Activated naive CD4-positive, alpha-beta T cell treated with anti-CD3 and anti-CD28 coated beads, Interleukin-2, amount 50 U/mL, for 72 hours (primary cell): ENCODE data around the gene KCNK6. TPM values are rescaled to one million over a fixed set of nuclear protein-coding genes. Genes with fewer than 3 reads are reported as not detected.

Experiments used
- ATAC-seq, 2 donors: fragments of 150-1000 bp; cut with Tn5 transposase; 2 replicates each; pipeline ENCODE4 v1.10.0; 2021; ENCODE audit warnings: mild to moderate bottlenecking in 2 of 2, moderate library complexity in 2 of 2
- DNase-seq, 2 donors: peaks; one replicate each; pipeline ENCODE4 v3.0.0; 2021 to 2022; ENCODE audit warnings: low spot score in 2 of 2
- H3K27ac Mint-ChIP-seq, 2 donors: one replicate each; pipeline ENCODE4 v1.8.0; 2022; ENCODE audit warnings: mild to moderate bottlenecking in 2 of 2, mixed read lengths in 2 of 2
- H3K36me3 Mint-ChIP-seq, 2 donors: one replicate each; pipeline ENCODE4 v1.8.0; 2022; ENCODE audit warnings: mixed read lengths in 2 of 2
- H3K9me3 Mint-ChIP-seq, 2 donors: one replicate each; pipeline ENCODE4 v1.8.0; 2022; ENCODE audit warnings: mixed read lengths in 2 of 2
- total RNA-seq, 2 donors: library from RNA; stranded (reverse); gene quantifications; one replicate each; pipeline ENCODE4 v1.2.3, GENCODE V29; 2022

KCNK6 gene
- total RNA-seq, 2 donors from 2014 or later = 10.7 to 12.1 TPM

DNA sequence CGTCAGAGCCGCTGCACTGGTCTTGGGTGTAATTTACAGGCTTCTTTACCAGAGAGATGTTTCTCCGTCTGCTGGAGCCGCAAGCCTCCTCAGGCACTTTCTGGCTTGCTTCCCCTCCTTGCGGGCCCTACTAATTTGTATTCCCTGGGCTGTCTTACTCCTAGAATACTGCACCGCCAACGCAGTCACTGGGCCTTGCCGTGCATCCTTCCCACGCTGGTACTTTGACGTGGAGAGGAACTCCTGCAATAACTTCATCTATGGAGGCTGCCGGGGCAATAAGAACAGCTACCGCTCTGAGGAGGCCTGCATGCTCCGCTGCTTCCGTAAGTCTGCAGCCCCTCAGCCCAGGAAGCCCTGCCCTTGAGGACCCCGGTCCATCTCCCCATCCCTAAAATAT is 29.7 kb upstream of the KCNK6 start:
- ATAC-seq = no peak
- Mint-ChIP-seq H3K9me3 (no peaks in the 10 kb centered on the region), H3K27ac (no peak overlapping the region), H3K36me3 (peaks cover 0 to 6% of the 10 kb centered on the region in 2 donors)
- no peak for DNase-seq

DNA sequence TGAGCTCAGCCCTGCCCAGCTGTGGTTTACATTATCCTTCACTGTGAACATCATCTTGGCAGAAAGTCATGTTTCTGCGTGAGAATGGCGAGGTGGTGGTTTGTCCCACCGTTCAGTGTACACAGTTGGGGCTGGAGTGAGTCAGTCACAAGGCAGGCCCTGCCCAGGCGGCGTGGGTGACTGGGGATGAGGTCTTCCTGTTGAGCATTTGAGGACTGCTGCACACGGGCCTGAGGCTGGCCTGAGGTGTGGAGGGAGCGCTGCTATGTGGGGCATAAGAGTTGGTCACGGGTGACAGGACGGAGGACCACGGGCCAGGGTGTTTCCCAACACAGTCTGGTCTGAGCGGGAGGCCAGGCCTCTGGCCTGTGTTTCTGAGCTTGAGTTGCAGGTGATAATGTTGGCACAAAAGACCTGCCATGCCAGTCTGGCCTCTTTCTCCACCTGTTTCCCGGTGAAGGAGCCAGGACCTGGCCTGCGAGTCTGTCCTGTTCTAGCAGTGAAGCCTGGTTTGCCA is 29.0 kb upstream of the KCNK6 start:
- DNase-seq = no peak
- Mint-ChIP-seq H3K9me3 (no peaks in the 10 kb centered on the region), H3K36me3 (peaks cover 0 to 6% of the 10 kb centered on the region in 2 donors), H3K27ac (peak overlapping the region in 1 of 2 donors; percentile 46)
- ATAC-seq = no peak

DNA sequence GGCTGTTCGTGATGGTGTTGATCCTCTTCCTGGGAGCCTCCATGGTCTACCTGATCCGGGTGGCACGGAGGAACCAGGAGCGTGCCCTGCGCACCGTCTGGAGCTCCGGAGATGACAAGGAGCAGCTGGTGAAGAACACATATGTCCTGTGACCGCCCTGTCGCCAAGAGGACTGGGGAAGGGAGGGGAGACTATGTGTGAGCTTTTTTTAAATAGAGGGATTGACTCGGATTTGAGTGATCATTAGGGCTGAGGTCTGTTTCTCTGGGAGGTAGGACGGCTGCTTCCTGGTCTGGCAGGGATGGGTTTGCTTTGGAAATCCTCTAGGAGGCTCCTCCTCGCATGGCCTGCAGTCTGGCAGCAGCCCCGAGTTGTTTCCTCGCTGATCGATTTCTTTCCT is 27.8 kb upstream of the KCNK6 start:
- peaks cover 0 to 6% of the 10 kb centered on the region in 2 donors for H3K36me3 Mint-ChIP-seq
- no peak overlapping the region for H3K27ac Mint-ChIP-seq
- H3K9me3 Mint-ChIP-seq = no peaks in the 10 kb centered on the region
- ATAC-seq (no peak), DNase-seq (no peak)

DNA sequence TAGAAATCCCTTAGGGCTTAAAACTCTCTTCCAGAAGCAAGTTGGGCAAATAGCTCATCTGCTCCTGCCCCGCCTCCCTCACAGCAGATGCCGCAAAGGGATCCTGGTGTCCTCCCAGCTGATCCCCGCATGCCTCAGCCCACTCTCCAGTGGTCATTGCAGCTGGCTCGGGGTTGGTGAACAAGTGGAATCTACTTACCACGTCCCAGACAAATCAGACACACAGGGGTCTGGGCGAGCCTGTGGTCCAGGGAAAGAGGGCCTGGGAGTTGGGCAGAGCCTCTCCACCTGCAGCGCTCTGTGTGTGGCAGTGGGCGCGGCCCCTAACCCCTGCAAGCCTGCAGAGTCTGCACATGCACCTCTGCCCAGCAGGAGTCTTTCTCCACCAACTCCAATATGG is 26.4 kb upstream of the KCNK6 start:
- ATAC-seq (no peak), DNase-seq (no peak)
- H3K9me3 Mint-ChIP-seq = no peaks in the 10 kb centered on the region
- H3K27ac Mint-ChIP-seq = no peak overlapping the region
- H3K36me3 Mint-ChIP-seq = peaks cover 0 to 6% of the 10 kb centered on the region in 2 donors

DNA sequence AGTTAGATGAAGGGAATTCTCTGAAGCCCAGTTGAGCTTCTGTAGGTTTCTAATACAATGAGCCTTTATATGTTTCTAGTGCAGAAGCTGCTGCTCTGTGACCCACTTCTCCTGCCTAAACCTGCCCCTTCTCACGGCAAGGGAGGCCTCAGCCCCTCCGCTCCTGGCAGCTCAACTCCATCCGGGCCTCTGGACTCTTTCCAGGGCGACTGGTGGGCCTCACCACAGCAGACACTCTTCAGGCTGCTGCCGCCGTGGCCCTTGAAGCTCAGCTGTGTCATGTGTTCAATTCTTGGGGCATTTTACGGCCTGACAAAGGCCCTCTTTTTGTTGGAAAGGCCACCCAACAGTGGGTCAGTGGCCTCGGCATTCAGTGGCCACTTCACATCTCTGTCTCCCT is 25.6 kb upstream of the KCNK6 start:
- peaks cover 0 to 6% of the 10 kb centered on the region in 2 donors for H3K36me3 Mint-ChIP-seq
- ATAC-seq (no peak), DNase-seq (no peak)
- H3K9me3 Mint-ChIP-seq = no peaks in the 10 kb centered on the region
- H3K27ac Mint-ChIP-seq = no peak overlapping the region

DNA sequence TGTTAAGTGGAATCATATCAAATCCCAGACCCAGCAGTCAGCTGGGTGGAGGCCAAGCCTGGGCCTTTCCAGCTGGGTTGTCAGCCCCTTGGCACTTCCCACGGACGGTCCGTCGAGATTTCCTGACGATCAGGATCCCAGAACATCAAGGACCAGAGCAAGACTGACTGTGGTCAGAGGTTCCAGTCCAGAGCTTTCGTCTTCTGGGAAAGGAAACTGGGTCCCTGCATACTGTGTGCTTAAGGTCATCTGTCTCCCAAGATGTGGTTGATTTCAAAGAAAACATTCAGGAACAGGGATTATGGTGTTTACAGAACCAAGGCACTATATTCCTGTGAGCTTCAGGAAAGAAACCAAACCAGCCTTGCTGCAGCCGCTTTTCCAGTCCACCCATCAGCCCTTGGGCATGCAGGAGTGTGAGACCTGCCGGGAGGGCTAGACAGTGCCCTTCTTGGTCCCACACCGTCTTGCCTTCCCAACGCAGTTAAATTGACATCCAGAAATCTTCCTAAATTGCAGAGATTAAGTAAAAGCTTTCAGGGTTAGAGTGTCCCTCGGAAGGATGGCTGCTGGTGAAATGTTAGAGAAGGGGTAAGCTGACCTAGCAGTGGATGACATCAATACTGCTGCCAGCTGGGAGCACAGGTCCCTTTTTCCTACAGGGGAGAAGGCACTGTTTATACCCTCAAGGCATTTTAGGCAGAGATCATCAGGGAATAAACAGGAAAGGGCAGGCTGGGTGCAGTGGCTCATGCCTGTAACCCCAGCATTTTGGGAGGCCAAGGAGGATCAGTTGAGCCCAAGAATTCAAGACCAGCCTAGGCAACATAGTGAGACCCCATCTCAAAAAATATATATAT is 20.6 kb upstream of the KCNK6 start:
- Mint-ChIP-seq H3K36me3 (no peaks in the 10 kb centered on the region), H3K27ac (no peak overlapping the region), H3K9me3 (no peaks in the 10 kb centered on the region)
- ATAC-seq = no peak
- DNase-seq = no peak

DNA sequence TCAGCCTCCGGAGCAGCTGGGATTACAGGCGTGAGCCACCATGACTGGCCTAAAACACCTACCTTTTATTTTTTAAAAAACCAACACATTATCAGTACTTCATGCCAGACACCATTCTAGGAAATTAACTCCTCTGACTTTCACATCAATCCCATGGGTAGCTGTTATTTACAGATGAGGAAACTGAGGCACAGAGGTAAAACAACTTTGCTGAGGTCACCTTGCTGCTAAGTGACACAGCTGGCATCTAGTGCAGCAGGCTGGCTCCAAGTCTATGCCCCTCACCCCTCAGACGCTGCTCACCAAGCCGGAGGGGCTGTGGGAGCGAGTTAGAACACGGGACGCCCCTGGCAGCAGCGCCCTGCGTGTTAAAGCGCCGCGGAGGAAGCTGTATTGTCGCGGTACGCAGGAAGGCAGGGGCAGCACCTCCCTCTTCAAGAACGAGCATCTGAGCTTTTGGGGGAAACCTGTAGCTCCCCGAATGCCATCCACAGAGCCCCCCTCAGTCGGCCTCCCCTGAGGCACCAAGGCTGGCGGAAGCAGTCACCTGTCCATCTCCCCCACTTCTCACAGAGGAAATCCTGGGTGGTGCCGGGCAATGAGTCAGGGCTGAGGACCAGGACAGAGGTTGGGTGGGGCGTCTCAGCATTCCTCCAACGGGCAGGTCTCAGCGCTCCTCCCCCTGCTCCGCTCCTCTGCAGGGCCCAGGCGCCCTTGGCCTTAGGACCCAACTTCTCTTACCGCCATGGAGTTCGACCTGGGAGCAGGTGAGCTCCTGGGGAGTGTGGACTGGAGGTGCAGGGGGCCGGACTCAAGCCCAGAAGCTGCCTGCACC is 15.9 kb upstream of the KCNK6 start, which contains the start of gene C19orf33:
Gene C19orf33 (plus strand): TSS at position 735 of the 835 bp plus-strand sequence. CDS start 11 bp downstream, at position 746.
- no peaks in the 10 kb centered on the region for H3K36me3 Mint-ChIP-seq
- DNase-seq (no peak), ATAC-seq (no peak)
- no peaks in the 10 kb centered on the region for H3K9me3 Mint-ChIP-seq
- no peak within 1 kb of the TSS for H3K27ac Mint-ChIP-seq

DNA sequence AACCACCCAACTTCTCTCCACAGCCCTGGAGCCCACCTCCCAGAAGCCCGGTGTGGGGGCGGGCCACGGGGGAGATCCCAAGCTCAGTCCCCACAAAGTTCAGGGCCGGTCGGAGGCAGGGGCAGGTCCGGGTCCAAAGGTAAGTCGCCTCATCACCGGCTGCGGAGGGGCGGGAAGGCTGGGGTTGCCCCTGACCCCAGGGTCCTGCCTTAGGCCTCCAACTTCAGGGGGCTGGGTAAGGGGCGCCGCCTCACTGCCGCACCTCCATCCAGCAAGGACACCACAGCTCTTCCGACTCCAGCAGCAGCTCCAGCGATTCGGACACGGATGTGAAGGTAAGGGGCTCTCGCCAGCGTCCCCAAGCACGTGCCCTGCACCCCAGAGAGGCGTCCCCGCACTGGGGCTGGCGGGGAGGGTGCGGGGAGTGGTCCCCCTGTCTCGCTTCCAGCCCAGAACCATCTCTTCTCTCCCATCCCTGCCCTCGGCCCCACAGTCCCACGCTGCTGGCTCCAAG is 15.2 kb upstream of the KCNK6 start:
- ATAC-seq (no peak), DNase-seq (no peak)
- Mint-ChIP-seq H3K36me3 (no peaks in the 10 kb centered on the region), H3K27ac (no peak overlapping the region), H3K9me3 (no peaks in the 10 kb centered on the region)

DNA sequence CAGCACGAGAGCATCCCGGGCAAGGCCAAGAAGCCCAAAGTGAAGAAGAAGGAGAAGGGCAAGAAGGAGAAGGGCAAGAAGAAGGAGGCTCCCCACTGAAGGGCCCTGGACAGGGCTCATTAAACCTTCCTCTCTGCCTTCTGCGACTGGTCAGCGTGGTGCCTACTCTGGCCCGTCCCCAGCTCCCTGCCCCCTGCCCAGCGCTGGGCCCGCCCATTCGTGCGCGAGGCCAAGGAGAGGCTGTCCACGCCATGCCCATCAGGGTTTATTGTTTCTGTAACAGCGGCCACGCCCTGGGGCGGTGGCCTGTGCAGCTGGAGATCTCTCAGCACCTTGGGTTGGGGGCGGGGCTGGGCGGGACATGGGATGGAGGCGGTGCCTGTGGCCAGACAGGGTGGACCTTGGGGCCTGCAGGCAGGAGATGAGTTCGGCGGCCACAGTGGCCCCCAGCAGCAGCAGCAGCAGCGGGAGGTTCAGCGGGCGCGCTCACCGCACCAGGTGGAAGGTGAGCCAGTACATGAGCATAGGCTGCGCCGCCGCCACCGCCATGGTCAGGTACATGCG is 14.7 kb upstream of the KCNK6 start:
- no peaks in the 10 kb centered on the region for H3K36me3 Mint-ChIP-seq
- H3K9me3 Mint-ChIP-seq = no peaks in the 10 kb centered on the region
- H3K27ac Mint-ChIP-seq = no peak overlapping the region
- ATAC-seq (no peak), DNase-seq (no peak)

DNA sequence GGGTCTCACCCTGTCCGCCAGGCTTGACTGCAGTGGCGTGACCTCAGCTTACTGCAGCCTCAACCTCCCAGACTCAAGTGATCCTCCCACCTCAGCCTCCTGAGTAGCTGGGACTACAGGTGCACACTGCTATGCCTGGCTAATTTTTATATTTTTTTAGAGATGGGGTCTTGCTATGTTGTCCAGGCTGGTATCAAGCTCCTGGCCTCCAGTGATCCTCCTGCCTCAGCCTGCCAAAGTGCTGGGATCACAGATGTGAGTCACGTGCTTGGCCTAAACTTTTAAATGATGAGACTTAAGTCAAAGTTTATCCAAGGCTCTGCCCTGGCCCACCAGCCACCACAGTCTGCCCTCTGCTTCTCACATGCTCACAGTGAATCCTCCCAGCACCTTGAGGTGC is 13.4 kb upstream of the KCNK6 start:
- Mint-ChIP-seq H3K36me3 (peaks cover 0 to 5% of the 10 kb centered on the region in 2 donors), H3K27ac (no peak overlapping the region), H3K9me3 (no peaks in the 10 kb centered on the region)
- ATAC-seq (no peak), DNase-seq (no peak)

DNA sequence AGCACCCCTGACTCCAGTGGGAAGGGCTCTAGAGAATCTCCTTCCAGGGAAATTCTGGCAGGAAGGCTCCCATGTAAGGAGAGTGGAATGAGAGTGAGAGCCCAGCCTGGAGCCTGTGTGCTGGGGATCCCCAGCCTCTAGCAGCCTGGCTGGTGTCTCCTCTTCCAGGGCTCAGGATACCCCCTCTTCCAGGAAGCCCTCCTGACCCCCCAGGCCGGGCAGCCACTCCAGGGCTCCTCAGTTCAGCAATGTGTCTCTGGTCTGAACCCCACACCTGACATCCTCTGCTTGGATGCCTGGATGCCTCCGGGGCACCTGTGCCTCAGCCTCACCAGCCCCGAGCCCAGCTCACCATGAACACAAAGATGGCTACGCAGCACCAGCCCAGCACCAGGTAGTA is 12.6 kb upstream of the KCNK6 start:
- no peak overlapping the region for H3K27ac Mint-ChIP-seq
- peaks cover 0 to 5% of the 10 kb centered on the region in 2 donors for H3K36me3 Mint-ChIP-seq
- DNase-seq (no peak), ATAC-seq (no peak)
- H3K9me3 Mint-ChIP-seq = no peaks in the 10 kb centered on the region

DNA sequence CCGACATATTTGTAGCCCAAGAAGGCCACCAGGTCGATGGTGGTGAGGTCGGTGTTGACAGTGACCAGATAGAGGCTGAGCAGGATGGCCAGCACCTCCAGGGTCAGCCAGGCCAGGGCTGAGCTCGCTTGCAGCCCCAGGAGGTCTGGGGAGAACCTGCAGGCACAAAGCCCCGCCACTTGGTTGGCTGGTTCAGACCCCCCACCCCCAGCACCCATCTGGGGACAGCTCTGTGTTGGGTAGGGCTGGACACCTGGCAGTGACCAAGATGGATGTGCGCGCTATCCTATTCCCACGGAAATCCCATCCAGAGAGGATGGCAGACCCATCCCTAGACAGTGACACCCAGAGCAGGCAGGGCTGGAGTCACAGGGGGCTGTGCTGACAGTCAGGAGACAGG is 12.0 kb upstream of the KCNK6 start:
- ATAC-seq = no peak
- no peak for DNase-seq
- Mint-ChIP-seq H3K27ac (no peak overlapping the region), H3K9me3 (no peaks in the 10 kb centered on the region), H3K36me3 (peaks cover 0 to 5% of the 10 kb centered on the region in 2 donors)

DNA sequence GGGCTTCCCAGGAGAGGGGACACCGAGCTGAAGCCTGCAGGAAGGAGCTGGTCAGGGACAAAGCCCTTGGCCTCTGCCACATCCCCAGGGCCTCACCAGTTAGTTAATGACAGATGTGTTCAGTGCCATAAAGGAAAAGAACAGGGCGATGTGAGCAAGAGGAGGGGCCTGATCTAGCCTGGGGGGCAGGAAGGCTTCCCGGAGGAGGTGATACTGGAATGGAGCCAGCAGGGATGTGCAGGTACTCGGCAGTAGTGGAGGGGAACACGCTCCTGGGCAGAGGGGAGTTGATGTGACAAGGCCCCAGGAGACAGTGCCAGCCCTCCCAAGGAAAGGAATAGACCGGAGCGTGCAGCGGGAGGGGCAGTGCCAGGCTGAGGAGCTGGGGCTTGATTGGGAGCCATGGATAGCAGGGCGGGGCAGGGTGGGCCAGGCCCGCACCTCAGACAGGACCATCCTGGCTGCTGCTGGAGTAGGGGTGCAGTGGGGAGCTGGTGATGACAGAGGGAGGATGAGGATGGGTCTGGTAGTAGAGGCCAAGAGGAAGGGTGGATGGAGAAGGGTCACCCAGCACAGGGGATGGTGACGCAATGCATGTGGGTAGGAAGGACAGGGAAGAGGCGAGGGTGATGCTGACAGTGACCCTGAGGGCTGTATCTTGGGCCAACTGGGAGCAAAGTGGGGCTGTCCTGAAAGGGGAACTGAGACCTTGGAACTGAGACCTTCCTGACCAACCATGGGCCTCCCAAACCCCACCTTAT is 11.5 kb upstream of the KCNK6 start:
- Mint-ChIP-seq H3K36me3 (peaks cover 0 to 5% of the 10 kb centered on the region in 2 donors), H3K27ac (no peak overlapping the region), H3K9me3 (no peaks in the 10 kb centered on the region)
- DNase-seq = no peak
- no peak for ATAC-seq

DNA sequence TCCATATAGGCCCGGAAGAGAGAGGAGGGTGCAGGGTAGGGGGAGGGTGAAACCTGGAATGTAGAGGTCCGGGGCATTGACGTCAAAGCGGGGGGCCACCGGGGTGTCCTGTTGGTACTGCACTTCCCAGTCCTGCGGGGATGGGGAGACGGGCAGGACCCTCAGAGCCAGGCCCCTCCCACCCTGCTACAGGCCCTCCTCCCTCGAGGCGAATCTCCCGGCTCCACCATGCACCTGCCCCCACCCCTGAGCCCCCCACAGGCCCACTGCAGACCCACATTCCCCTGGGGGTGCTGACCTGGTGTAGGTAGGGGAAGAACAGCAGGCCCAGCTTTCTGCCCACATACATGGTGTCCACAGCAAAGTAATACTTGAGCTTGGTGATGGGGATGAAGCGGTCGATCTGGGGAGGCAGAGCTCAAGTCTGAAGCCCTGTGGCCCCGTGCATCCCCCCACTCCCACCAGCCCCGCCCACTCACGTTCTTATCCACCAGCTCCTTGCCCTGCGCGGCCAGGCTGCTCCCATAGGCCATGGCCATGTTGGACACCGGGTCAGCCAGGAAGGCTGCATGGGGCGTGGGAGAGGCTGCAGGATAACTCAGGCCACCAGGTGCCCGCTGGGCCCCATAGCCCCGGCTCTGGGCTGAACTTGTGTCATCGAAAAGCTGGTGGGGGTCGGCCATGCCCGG is 10.6 kb upstream of the KCNK6 start:
- H3K9me3 Mint-ChIP-seq = no peaks in the 10 kb centered on the region
- no peak for DNase-seq
- peaks cover 0 to 5% of the 10 kb centered on the region in 2 donors for H3K36me3 Mint-ChIP-seq
- H3K27ac Mint-ChIP-seq = no peak overlapping the region
- no peak for ATAC-seq

DNA sequence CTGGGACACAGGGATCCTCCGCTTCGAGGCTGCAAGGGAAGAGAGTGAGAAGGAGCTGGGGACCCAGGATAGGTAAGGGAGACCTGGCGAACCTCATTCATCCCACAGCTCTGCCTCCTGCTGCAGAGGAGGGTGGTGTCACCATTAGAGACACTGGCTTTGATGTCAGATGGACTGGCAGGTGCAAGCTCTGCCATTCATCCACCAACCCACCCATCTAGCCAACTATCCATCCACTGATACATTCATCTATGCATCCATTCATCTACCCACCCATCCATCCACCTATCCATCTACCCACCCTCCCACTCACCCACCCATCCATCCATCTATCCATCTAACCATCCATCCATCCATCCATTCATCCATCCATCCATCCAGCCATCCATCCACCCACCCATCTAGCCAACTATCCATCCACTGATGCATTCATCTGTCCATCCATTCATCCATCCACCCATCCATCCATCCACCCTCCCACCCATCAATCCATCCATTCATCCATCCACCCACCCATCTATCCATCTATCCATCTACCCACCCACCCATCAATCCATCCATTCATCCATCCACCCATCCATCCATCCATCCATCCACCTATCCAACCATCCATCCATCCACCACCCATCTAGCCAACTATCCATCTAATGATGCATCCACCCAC is 9.9 kb upstream of the KCNK6 start:
- Mint-ChIP-seq H3K36me3 (peaks cover 0 to 5% of the 10 kb centered on the region in 2 donors), H3K9me3 (no peaks in the 10 kb centered on the region), H3K27ac (no peak overlapping the region)
- no peak for ATAC-seq
- no peak for DNase-seq
